GM12801 (cell line): ENCODE results near the gene FBXL13.

Experiments
- TF ChIP-seq, protein P1 (sequence below): IDR thresholded peaks from one replicate; pipeline ENCODE4 v1.5.1; 2011; ENCODE audit warnings: control low read depth; ENCODE audit not compliant: insufficient read length; ENCODE audit errors: extremely low read depth

Gene FBXL13

DNA sequence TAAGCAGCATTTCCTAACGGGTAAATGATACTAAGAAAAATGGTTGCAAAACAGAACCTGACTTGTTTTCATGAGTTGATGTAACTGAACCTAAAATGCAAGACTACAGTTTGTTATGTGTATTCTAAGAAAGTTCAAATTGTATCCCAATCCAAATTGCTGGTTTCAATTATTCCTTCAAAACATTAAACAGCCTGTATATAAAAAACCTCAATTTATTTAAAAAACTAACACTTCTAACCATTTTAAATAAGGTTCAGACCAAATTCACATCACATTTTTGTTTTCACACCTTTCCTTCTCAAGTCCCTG lies 80.9 kb downstream of the FBXL13 start:
- TF ChIP-seq, protein P1, sequence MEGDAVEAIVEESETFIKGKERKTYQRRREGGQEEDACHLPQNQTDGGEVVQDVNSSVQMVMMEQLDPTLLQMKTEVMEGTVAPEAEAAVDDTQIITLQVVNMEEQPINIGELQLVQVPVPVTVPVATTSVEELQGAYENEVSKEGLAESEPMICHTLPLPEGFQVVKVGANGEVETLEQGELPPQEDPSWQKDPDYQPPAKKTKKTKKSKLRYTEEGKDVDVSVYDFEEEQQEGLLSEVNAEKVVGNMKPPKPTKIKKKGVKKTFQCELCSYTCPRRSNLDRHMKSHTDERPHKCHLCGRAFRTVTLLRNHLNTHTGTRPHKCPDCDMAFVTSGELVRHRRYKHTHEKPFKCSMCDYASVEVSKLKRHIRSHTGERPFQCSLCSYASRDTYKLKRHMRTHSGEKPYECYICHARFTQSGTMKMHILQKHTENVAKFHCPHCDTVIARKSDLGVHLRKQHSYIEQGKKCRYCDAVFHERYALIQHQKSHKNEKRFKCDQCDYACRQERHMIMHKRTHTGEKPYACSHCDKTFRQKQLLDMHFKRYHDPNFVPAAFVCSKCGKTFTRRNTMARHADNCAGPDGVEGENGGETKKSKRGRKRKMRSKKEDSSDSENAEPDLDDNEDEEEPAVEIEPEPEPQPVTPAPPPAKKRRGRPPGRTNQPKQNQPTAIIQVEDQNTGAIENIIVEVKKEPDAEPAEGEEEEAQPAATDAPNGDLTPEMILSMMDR: no peak

DNA sequence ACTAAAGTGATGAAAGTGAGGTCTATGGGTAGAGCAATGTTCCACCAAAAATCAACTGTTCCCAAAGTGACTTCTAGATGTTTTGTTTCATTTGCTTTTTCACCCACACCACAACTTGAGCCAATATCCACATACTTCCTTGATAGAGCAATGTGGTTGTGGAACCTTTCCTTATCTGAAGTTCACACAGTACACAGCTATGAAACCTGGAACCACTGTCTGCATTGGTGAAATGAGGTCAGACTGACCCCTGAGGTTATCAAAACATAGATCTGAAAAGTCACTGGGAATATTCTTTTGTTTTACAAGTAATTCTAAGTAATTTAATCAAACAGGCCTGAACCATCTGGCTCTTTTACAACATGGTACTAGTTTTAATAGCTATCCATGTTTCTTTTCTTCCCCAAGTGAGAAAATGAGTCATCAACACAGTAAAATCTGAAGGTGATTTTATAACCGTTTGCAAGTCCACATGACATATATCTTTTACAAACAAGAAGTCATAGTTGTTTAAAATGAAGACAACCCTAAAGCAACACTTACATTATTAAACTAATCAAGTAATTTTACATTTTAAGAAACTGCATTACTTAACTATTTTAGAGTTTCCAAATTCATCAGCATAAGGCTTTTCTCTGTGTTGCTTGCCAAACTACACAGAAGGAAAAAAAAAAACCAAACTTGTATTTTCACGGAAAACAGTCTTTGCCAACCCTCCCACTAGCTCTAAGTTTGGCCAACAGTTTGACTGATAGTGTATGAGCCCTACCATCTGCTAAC lies 81.5 kb downstream of the FBXL13 start:
- TF ChIP-seq, protein P1: no peak

DNA sequence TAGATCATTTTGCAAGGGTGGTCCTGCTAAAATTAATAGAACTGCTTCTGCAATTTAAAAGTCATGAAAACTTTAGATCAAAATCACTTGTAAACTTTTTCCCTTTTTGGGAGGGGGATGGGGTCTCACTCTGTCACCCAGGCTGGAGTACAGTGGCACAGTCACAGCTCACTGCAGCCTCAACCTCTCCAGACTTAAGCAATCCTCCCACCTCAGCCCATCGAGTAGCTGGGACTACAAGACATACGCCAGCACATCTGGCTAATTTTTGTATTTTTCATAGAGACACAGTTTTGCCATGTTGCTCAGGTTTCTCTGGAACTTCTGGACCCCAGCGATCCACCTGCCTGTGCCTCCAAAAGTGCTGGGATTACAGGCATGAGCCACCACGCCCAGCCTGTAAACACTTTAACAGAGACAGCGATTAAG lies 82.1 kb downstream of the FBXL13 start:
- TF ChIP-seq, protein P1: no peak

DNA sequence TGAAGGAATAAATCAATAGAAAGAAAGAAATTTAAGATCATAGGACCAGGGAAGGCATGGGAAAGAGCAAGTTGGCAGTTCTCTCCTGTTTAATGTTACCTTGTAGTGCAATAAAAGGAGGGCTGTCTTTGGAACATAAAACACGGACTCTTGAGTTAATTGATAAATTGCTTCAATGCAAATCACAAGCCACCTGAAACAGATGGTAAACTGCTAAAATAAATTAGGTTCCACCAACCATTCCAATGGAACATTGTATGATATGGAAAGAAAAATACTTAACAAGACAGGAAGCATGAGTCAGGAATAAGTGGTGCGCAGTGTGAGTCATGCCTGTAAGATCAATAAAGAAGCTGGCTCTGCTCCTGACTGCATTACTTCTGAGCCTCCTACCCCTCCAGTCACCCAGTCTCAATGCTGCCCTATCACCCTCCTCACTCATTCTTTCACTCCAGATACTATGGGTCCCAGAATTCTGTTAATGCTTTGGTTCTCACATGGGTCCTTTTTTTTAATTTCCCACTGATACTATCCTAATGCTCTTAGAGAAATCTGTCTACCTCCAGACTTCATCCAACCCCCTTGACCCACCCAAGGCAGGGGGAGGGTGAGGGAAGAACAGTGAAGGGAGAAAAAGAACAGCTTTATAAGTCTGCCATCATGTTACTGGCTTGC lies 82.9 kb downstream of the FBXL13 start:
- TF ChIP-seq, protein P1: no peak

DNA sequence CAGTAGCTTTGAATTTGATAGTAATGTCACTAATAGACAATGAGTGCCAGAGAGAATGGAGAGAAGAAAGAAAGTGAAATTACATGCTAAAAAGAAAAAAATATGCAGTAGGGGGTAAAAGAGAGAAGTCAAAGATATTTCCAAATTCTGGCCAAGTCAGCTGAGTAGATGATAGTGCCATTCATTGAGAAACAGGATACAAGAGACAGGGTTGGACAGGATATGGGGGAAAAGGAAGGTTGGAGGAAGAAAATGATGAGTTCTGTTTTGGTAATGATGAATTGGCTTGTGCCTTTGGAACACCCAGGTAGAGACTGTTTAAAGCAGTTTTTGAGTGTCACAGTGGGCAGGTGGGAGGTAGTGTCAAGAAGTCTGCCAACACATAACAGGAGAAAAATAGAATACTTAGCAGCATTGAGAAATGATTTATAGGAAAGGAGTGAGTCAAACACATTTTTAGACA lies 83.5 kb downstream of the FBXL13 start:
- TF ChIP-seq, protein P1: no peak

- TF ChIP-seq, protein P1: no peak
These were observed 84.0 kb downstream of the FBXL13 start for GRCh38 chr7:102990642-102991041.

DNA sequence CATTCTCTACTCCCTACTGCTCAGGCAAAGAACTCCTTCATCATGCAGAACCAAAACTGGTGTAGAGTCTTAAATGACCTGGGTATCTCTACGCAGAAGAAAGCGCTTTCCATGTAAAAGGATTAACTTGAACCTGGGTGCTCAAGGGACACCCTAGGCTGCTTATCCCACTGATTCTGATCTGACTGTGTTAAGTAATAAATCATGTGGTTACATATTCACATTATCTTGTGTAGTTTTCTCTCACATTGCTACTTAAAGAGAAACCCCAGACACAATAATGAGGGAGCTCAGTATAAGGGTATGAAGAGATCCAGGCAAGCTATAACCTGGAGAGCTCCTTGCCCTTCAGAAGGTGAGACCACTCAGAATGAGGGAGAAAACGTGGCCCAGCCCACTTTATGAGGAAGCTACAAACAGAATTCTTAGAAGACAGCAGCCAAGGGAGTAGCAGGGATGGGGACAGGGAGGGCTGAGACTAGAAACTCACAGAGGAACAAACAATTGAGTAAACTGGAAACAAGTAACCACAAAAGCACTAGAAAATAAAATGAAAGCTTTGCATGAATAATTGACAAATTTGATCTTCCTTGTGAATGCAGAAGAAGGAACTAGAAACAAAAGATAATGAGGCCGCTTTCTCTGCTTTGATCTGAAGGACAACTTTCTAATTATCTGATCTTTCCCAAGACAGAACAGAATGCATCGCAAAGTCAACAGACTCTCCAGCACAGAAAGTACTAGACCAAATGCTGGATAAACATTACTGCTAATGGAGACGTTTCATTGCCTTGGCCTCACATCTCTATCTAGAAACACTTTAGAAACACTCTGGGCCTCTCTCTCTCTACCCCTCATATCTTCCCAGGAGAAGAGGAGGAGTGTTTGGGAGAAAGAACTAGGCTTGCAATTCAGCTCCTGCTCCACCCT lies 85.7 kb downstream of the FBXL13 start:
- TF ChIP-seq, protein P1: no peak
